HG03520 (cell line): Measurements from ENCODE around the gene PLPP1.
"Not testable (repeated sequence)": the region's sequence is repeated elsewhere in the genome, so short reads cannot be mapped to it uniquely, and the experiment has no call there.

Experiments
- ATAC-seq: cut with Tn5 transposase; IDR thresholded peaks from one replicate; pipeline ENCODE4 v1.9.1; 2021; ENCODE audit warnings: mild to moderate bottlenecking, moderate library complexity; ENCODE audit not compliant: unreplicated experiment

The PLPP1 gene

GRCh38 chr5:55507574-55507973 lies 27.2 kb downstream of the PLPP1 start:
- ATAC-seq: no peak

- ATAC-seq: not testable (repeated sequence)
Observed at GRCh38 chr5:55505711-55506110, 29.1 kb downstream of the PLPP1 start.

GRCh38 chr5:55503917-55504316 lies 30.8 kb downstream of the PLPP1 start:
- ATAC-seq: not testable (repeated sequence)

GRCh38 chr5:55502759-55503158 lies 32.0 kb downstream of the PLPP1 start:
- ATAC-seq: no peak

GRCh38 chr5:55498457-55498856 lies 36.3 kb downstream of the PLPP1 start:
- no peak for ATAC-seq

GRCh38 chr5:55497712-55498111 lies 37.1 kb downstream of the PLPP1 start:
- ATAC-seq: no peak

DNA sequence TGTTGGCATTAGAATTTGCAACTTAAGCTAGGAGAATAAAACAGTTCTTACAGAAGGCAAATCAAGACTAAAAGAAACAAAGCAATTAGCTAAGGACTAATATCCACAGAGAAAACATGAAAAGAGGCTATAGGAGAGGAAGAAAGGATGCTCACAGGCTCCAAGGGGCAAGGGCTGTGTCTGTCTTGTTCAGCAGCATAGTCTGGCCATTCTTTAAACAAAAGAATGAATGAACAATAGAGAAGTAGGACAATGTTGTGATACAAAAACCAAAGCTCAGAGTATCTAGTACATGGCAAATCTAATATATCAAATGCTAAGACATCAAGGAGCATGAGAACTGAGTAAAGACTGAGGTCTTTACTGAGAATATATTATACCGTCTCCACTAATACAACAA lies 39.5 kb downstream of the PLPP1 start:
- no peak for ATAC-seq

GRCh38 chr5:55492449-55492848 lies 42.3 kb downstream of the PLPP1 start:
- ATAC-seq: no peak

- no peak for ATAC-seq
Observed at GRCh38 chr5:55485073-55485472, 49.7 kb downstream of the PLPP1 start.

GRCh38 chr5:55484531-55484930 lies 50.2 kb downstream of the PLPP1 start:
- no peak for ATAC-seq

GRCh38 chr5:55483885-55484284 lies 50.9 kb downstream of the PLPP1 start:
- no peak for ATAC-seq

DNA sequence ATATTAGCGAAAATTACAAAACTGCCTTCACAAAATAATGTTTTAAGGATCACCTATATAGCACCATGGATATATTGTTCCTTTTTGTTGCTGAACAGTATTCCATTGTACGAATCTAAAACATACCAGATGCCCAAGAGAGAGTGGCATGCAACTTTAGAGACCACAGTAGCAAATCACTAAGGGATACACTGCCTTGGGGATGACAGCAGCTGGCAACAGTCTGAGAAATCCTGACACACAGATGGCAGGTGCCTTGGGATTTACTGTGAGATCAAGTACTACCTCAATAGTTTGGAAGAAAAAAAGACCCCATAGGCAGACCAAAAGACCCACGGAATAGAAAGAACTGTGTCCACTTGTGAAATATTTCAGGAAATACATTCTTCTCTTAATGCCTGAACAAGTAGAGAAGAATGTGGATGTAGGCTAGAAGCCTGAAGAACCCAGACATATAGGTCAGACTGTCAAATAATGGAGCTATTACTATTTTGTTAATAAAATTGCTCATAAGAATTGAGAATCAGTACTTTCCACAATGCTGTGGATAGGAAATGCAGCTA lies 53.4 kb downstream of the PLPP1 start:
- ATAC-seq: no peak

DNA sequence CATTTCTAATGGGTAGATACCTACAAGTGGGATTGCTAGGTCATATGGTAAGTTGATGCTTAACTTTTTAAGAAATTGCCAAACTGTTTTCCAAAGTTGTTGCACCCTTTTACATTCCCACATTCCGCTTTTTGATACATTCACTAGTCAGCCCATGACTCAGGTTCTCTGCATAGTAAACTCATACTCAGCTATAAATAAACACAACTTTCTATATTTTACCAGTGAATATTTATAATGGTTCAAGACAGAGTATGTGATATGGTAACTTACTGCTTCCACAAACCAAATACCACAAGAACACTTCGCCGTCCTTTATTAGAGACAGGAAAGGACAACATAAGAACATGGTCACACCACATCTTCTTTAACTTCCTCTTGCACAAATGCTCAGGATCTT lies 54.0 kb downstream of the PLPP1 start:
- ATAC-seq: no peak

DNA sequence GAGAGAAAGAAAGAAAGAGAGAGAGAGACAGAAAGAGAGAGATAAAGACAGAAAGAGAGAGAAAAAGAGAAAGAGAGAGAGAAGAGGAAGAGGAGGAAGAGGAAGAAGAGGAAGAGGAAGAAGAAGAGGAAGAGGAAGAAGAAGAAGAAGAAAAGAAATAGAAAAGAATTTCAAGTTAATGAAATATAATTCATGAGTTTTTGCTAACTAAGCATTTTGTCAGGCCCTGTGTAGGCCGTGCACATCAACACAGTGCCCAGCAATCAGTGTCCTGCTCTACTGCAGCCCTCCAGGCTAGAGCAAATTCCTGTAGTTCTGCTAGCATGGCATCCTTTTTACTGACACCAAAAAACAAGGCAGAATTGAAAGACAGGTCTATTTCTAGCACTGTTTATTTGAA lies 62.1 kb downstream of the PLPP1 start:
- ATAC-seq: no peak

GRCh38 chr5:55471468-55471867 lies 63.3 kb downstream of the PLPP1 start:
- no peak for ATAC-seq

DNA sequence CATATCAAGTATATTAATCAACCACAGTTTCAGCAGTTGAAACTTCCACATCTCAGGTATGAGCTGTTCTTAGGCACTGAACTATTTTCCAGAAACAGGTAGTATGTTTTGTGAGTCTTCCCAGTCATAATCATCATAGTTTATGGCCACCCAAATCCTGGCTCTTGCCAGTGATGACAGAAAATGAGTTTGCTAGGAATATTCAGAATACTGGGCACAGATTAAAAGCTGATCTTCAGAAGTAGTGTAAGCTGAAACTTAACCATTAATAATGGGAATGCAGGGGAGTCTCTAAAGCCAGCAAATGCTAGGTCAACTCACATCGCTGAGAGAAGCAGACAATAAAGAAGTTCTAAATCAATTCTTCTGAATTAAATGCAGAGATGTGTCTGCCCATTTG lies 64.5 kb downstream of the PLPP1 start:
- ATAC-seq: no peak

- no peak for ATAC-seq
Observed at GRCh38 chr5:55469839-55470238, 64.9 kb downstream of the PLPP1 start.

GRCh38 chr5:55467862-55468551 lies 66.8 kb downstream of the PLPP1 start:
- ATAC-seq: no peak

DNA sequence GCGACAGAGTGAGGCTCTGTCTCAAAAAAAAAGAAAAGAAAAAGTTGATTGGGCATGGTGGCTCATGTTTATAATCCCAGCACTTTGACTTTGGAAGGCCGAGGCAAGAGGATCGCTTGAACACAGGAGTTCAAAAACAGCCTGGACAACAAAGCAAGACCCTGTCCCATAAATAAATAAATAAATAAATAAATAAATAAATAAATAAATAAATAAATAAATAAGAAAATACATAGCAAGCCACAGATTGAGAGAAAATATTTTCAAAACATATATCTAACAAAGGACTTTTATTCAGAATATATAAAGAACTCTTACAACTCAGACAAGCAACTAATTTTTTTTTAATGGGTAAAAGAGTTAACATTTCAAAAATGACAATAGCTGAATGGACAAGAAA lies 71.2 kb downstream of the PLPP1 start:
- ATAC-seq: no peak

- ATAC-seq: no peak
Observed at GRCh38 chr5:55459572-55459971, 75.2 kb downstream of the PLPP1 start.

DNA sequence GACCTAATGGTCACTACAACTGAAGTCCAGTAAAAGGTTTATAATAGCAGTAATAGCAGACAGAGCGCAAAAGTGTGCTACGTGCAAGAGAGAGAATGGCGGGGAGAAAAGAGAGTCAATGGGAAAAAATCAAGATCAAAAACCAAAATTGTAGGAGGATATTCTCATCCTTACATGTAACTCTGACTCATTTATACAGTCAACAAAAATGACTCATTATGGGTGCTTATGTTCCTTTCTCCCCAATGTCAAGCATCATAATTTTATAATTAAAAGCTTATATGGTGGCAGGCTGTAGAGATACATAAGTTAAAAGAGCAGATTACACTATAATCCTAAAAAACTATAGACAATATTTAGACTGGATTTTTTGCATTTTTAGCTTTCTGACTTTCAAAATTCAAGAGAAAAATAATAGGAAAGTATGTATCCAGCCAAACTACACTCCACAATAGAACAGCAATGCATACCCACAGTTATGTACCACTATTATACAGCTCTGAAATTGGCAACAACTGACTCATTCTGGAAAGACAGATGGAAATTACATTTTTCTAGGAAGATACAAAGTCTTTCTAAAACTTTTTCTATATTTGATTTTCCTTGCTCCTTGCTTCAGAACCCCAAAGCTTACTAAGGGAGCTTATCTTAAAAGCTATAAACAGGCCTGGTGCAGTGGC lies 78.4 kb downstream of the PLPP1 start:
- ATAC-seq: no peak

GRCh38 chr5:55454282-55454681 lies 80.5 kb downstream of the PLPP1 start:
- ATAC-seq: no peak
